Inferior parietal cortex (tissue), 1 donor: ENCODE data around the gene PTPRM.

Experiments
- DNase-seq: peaks from one replicate; pipeline ENCODE4 v3.0.0-alpha.2; 2016; ENCODE audit errors: extremely low spot score

PTPRM gene

GRCh38 chr18:8167673-8168072 is 600.6 kb downstream of the PTPRM start:
- DNase-seq = no peak

- no peak for DNase-seq
Measured at GRCh38 chr18:8169722-8170121, 602.6 kb downstream of the PTPRM start.

GRCh38 chr18:8174771-8175170 is 607.7 kb downstream of the PTPRM start:
- DNase-seq = no peak

- DNase-seq = no peak
Measured at GRCh38 chr18:8175501-8176061, 608.5 kb downstream of the PTPRM start.

GRCh38 chr18:8176109-8176508 is 609.0 kb downstream of the PTPRM start:
- DNase-seq = no peak

- DNase-seq = no peak
Measured at GRCh38 chr18:8176554-8176953, 609.4 kb downstream of the PTPRM start.

- DNase-seq = no peak
Measured at GRCh38 chr18:8177330-8178016, 610.4 kb downstream of the PTPRM start.

- no peak for DNase-seq
Measured at GRCh38 chr18:8186413-8186812, 619.3 kb downstream of the PTPRM start.

GRCh38 chr18:8188184-8188583 is 621.1 kb downstream of the PTPRM start:
- DNase-seq = no peak

- DNase-seq = no peak
Measured at GRCh38 chr18:8190980-8191379, 623.9 kb downstream of the PTPRM start.

- DNase-seq = no peak
Measured at GRCh38 chr18:8194431-8194830, 627.3 kb downstream of the PTPRM start.

GRCh38 chr18:8196238-8196637 is 629.1 kb downstream of the PTPRM start:
- no peak for DNase-seq

GRCh38 chr18:8197499-8197898 is 630.4 kb downstream of the PTPRM start:
- DNase-seq = no peak

- DNase-seq = no peak
Measured at GRCh38 chr18:8207996-8208395, 640.9 kb downstream of the PTPRM start.

- DNase-seq = no peak
Measured at GRCh38 chr18:8208716-8209115, 641.6 kb downstream of the PTPRM start.

- no peak for DNase-seq
Measured at GRCh38 chr18:8212896-8213780, 646.0 kb downstream of the PTPRM start.

- no peak for DNase-seq
Measured at GRCh38 chr18:8215741-8216140, 648.6 kb downstream of the PTPRM start.

- no peak for DNase-seq
Measured at GRCh38 chr18:8217051-8217564, 650.0 kb downstream of the PTPRM start.

- no peak for DNase-seq
Measured at GRCh38 chr18:8218197-8218596, 651.1 kb downstream of the PTPRM start.

- DNase-seq = no peak
Measured at GRCh38 chr18:8221452-8221851, 654.3 kb downstream of the PTPRM start.

- DNase-seq = no peak
Measured at GRCh38 chr18:8224576-8224975, 657.5 kb downstream of the PTPRM start.

GRCh38 chr18:8229040-8229439 is 661.9 kb downstream of the PTPRM start:
- DNase-seq = no peak

- DNase-seq = no peak
Measured at GRCh38 chr18:8229787-8230186, 662.7 kb downstream of the PTPRM start.
